SK-N-SH (cell line): Measurements from ENCODE around the gene AMFR.

Source experiments
- EZH2phosphoT487 ChIP-seq: fragments of 200-600 bp; sonication (generic); IDR thresholded peaks from 2 replicates; pipeline ENCODE4 v1.6.1; 2017; ENCODE audit warnings: low read depth, mixed run types, mild to moderate bottlenecking, antibody characterized with exemption, moderate library complexity, borderline replicate concordance
- FOSL2 ChIP-seq: IDR thresholded peaks from 2 replicates; pipeline ENCODE4 v1.4.0; 2012; ENCODE audit warnings: low read depth, mild to moderate bottlenecking, moderate library complexity, borderline replicate concordance
- NFIC ChIP-seq: IDR thresholded peaks from 2 replicates; pipeline ENCODE4 v1.4.0; 2012; ENCODE audit warnings: borderline replicate concordance
- POLR2AphosphoS5 ChIP-seq: IDR thresholded peaks from 2 replicates; pipeline ENCODE4 v1.6.1; 2012; ENCODE audit warnings: low read depth, low read length
- TAF1 ChIP-seq: IDR thresholded peaks from 2 replicates; pipeline ENCODE4 v1.6.1; 2012; ENCODE audit warnings: low read depth, mild to moderate bottlenecking, low read length, moderate library complexity, borderline replicate concordance
- YY1 ChIP-seq: IDR thresholded peaks from 2 replicates; pipeline ENCODE4 v1.4.0; 2012; ENCODE audit warnings: low read depth, mild to moderate bottlenecking
- TF ChIP-seq, protein P1 (sequence below): IDR thresholded peaks from 2 replicates; pipeline ENCODE4 v1.4.0; 2012; ENCODE audit warnings: low read depth, borderline replicate concordance
- TF ChIP-seq, protein P2 (sequence below): IDR thresholded peaks from 2 replicates; pipeline ENCODE4 v1.6.1; 2012; ENCODE audit warnings: mild to moderate bottlenecking, low read depth, low read length, moderate library complexity
- TF ChIP-seq, protein P3 (sequence below): fragments of 200-600 bp; sonication (generic); IDR thresholded peaks from 2 replicates; pipeline ENCODE4 v1.6.1; 2017; ENCODE audit warnings: antibody characterized with exemption, mild to moderate bottlenecking, moderate library complexity

DNA sequence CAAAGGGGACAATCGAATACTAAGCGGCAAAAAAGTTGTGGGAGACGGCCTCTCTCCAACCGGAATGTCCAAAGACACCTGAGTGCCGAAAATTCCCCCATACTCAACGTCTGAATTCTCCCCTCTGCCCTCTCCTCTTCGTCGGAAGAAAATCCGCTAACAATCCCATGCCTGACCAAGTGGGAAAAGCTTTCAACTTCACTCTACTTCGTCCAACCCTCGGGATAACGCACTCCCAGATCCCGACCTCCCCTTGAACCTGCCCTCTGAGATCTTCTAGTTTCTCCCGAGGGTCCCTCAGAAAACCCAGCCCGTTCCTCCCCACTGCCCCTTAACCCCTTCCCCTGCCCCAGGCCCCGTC is 961 bp downstream of the AMFR start:
- TF ChIP-seq, protein P1, sequence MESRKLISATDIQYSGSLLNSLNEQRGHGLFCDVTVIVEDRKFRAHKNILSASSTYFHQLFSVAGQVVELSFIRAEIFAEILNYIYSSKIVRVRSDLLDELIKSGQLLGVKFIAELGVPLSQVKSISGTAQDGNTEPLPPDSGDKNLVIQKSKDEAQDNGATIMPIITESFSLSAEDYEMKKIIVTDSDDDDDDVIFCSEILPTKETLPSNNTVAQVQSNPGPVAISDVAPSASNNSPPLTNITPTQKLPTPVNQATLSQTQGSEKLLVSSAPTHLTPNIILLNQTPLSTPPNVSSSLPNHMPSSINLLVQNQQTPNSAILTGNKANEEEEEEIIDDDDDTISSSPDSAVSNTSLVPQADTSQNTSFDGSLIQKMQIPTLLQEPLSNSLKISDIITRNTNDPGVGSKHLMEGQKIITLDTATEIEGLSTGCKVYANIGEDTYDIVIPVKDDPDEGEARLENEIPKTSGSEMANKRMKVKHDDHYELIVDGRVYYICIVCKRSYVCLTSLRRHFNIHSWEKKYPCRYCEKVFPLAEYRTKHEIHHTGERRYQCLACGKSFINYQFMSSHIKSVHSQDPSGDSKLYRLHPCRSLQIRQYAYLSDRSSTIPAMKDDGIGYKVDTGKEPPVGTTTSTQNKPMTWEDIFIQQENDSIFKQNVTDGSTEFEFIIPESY, result no peak
- TF ChIP-seq TAF1 (no peak), YY1 (no peak), POLR2AphosphoS5 (no peak), EZH2phosphoT487 (no peak), FOSL2 (no peak), NFIC (no peak)
- TF ChIP-seq, protein P2, sequence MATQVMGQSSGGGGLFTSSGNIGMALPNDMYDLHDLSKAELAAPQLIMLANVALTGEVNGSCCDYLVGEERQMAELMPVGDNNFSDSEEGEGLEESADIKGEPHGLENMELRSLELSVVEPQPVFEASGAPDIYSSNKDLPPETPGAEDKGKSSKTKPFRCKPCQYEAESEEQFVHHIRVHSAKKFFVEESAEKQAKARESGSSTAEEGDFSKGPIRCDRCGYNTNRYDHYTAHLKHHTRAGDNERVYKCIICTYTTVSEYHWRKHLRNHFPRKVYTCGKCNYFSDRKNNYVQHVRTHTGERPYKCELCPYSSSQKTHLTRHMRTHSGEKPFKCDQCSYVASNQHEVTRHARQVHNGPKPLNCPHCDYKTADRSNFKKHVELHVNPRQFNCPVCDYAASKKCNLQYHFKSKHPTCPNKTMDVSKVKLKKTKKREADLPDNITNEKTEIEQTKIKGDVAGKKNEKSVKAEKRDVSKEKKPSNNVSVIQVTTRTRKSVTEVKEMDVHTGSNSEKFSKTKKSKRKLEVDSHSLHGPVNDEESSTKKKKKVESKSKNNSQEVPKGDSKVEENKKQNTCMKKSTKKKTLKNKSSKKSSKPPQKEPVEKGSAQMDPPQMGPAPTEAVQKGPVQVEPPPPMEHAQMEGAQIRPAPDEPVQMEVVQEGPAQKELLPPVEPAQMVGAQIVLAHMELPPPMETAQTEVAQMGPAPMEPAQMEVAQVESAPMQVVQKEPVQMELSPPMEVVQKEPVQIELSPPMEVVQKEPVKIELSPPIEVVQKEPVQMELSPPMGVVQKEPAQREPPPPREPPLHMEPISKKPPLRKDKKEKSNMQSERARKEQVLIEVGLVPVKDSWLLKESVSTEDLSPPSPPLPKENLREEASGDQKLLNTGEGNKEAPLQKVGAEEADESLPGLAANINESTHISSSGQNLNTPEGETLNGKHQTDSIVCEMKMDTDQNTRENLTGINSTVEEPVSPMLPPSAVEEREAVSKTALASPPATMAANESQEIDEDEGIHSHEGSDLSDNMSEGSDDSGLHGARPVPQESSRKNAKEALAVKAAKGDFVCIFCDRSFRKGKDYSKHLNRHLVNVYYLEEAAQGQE, result no peak
- TF ChIP-seq, protein P3, sequence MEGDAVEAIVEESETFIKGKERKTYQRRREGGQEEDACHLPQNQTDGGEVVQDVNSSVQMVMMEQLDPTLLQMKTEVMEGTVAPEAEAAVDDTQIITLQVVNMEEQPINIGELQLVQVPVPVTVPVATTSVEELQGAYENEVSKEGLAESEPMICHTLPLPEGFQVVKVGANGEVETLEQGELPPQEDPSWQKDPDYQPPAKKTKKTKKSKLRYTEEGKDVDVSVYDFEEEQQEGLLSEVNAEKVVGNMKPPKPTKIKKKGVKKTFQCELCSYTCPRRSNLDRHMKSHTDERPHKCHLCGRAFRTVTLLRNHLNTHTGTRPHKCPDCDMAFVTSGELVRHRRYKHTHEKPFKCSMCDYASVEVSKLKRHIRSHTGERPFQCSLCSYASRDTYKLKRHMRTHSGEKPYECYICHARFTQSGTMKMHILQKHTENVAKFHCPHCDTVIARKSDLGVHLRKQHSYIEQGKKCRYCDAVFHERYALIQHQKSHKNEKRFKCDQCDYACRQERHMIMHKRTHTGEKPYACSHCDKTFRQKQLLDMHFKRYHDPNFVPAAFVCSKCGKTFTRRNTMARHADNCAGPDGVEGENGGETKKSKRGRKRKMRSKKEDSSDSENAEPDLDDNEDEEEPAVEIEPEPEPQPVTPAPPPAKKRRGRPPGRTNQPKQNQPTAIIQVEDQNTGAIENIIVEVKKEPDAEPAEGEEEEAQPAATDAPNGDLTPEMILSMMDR, result no peak
